Ishikawa (cell line): ENCODE measurements around the gene CALCR.

Experiments
- CEBPB ChIP-seq: IDR thresholded peaks from 2 replicates; pipeline ENCODE4 v1.6.1; 2012
- NFIC ChIP-seq: IDR thresholded peaks from 2 replicates; pipeline ENCODE4 v1.6.1; 2012
- TEAD4 ChIP-seq: IDR thresholded peaks from 2 replicates; pipeline ENCODE4 v1.6.1; 2012
- YY1 ChIP-seq: IDR thresholded peaks from 2 replicates; pipeline ENCODE4 v1.6.1; 2012; ENCODE audit warnings: low read depth
- ZBTB7A ChIP-seq: IDR thresholded peaks from 2 replicates; pipeline ENCODE4 v1.6.1; 2012; ENCODE audit warnings: low read depth
- TF ChIP-seq, protein P1 (sequence below): IDR thresholded peaks from 2 replicates; pipeline ENCODE4 v1.6.1; 2012
- TF ChIP-seq, protein P2 (sequence below): IDR thresholded peaks from 2 replicates; pipeline ENCODE4 v1.6.1; 2012; ENCODE audit warnings: low read depth, mild to moderate bottlenecking
- TF ChIP-seq, protein P3 (sequence below): IDR thresholded peaks from 2 replicates; pipeline ENCODE4 v1.6.1; 2012

DNA sequence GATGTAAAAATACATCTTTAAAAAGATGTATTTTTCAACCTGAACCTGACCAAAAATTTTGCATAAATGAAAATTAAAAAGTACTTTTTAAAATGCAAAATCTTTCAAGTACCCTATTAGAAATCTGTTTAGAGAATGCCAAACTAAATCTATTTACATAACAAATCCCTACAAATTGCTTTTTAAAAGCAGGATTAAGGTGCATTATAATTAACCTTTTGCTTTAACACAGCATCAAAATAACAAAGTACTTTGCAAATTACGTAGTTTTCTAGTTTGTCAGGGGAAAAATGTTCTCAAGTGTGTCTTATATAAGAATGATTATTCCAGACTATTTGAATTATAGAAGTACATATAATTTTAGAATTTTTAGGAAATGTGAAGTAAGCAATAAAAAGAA is 181.5 kb downstream of the CALCR start:
- TF ChIP-seq, protein P1, sequence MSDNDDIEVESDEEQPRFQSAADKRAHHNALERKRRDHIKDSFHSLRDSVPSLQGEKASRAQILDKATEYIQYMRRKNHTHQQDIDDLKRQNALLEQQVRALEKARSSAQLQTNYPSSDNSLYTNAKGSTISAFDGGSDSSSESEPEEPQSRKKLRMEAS = no peak
- no peak for TF ChIP-seq ZBTB7A
- TF ChIP-seq NFIC = no peak
- no peak for TF ChIP-seq CEBPB
- no peak for TF ChIP-seq YY1
- TF ChIP-seq TEAD4 = no peak
- TF ChIP-seq, protein P2, sequence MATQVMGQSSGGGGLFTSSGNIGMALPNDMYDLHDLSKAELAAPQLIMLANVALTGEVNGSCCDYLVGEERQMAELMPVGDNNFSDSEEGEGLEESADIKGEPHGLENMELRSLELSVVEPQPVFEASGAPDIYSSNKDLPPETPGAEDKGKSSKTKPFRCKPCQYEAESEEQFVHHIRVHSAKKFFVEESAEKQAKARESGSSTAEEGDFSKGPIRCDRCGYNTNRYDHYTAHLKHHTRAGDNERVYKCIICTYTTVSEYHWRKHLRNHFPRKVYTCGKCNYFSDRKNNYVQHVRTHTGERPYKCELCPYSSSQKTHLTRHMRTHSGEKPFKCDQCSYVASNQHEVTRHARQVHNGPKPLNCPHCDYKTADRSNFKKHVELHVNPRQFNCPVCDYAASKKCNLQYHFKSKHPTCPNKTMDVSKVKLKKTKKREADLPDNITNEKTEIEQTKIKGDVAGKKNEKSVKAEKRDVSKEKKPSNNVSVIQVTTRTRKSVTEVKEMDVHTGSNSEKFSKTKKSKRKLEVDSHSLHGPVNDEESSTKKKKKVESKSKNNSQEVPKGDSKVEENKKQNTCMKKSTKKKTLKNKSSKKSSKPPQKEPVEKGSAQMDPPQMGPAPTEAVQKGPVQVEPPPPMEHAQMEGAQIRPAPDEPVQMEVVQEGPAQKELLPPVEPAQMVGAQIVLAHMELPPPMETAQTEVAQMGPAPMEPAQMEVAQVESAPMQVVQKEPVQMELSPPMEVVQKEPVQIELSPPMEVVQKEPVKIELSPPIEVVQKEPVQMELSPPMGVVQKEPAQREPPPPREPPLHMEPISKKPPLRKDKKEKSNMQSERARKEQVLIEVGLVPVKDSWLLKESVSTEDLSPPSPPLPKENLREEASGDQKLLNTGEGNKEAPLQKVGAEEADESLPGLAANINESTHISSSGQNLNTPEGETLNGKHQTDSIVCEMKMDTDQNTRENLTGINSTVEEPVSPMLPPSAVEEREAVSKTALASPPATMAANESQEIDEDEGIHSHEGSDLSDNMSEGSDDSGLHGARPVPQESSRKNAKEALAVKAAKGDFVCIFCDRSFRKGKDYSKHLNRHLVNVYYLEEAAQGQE = no peak
- TF ChIP-seq, protein P3, sequence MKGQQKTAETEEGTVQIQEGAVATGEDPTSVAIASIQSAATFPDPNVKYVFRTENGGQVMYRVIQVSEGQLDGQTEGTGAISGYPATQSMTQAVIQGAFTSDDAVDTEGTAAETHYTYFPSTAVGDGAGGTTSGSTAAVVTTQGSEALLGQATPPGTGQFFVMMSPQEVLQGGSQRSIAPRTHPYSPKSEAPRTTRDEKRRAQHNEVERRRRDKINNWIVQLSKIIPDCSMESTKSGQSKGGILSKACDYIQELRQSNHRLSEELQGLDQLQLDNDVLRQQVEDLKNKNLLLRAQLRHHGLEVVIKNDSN = no peak
